Neutrophil (primary cell): ENCODE measurements around the gene SPIN4.

Experiments
- H3K27ac ChIP-seq: fragments of 200-600 bp; sonication (generic); 2 replicates; pipeline ENCODE4 v1.5.1; 2016; ENCODE audit warnings: mild to moderate bottlenecking, moderate library complexity
- H3K27me3 ChIP-seq: fragments of 200-600 bp; sonication (generic); 2 replicates; pipeline ENCODE4 v1.6.0; 2016; ENCODE audit warnings: mild to moderate bottlenecking
- H3K36me3 ChIP-seq: fragments of 200-600 bp; sonication (generic); 2 replicates; pipeline ENCODE4 v1.5.1; 2017
- H3K4me1 ChIP-seq, 2 experiments: fragments of 200-600 bp in 1 of 2; sonication (generic) in 1 of 2; 1 replicate in 1 of 2; 2 replicates in 1 of 2; pipeline versions ENCODE4 v1.5.1 to v1.6.1; 2013 to 2016; ENCODE audit warnings: low read depth in 1 of 2, low read length in 1 of 2, mild to moderate bottlenecking in 1 of 2, moderate library complexity in 1 of 2; ENCODE audit not compliant: control insufficient read depth in 1 of 2, insufficient read depth in 1 of 2
- H3K4me3 ChIP-seq, 2 experiments: fragments of 200-600 bp in 1 of 2; sonication (generic) in 1 of 2; 1 replicate in 1 of 2; 2 replicates in 1 of 2; pipeline ENCODE4 v1.5.1; 2013 to 2016; ENCODE audit warnings: low read depth in 1 of 2, low read length in 1 of 2, mild to moderate bottlenecking in 1 of 2, moderate library complexity in 1 of 2
- H3K9me3 ChIP-seq: fragments of 200-600 bp; sonication (generic); 2 replicates; pipeline ENCODE4 v1.5.1; 2016
- TF ChIP-seq, protein P1 (sequence below): fragments of 200-600 bp; sonication (generic); IDR thresholded peaks from 2 replicates; pipeline ENCODE4 v1.5.1; 2016; ENCODE audit warnings: antibody characterized with exemption

Gene SPIN4

DNA sequence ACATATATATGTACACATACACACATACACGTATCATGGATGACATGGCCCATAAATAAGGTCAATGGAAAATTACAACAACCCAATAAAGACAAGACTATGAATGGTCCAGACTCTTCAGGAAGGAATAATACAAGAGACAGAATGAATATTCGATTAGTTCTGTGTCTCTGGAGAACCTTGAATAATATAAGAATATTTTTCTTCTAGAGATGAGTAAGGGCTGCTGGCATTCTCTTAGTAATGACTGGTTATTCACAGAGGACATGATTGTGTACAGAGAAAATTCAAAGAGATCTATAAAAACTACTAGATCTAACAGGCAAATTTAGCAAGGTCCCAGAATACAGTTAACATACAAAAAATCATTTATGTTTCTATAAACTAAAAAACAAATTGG, 23.3 kb downstream of the SPIN4 start:
- Histone ChIP-seq H3K36me3 (no peaks in the 10 kb centered on the region), H3K27ac (no peak overlapping the region), H3K4me1 (no peaks in the 10 kb centered on the region), H3K9me3 (no peaks in the 10 kb centered on the region), H3K4me3 (no peak overlapping the region), H3K27me3 (no peaks in the 10 kb centered on the region)
- TF ChIP-seq, protein P1, sequence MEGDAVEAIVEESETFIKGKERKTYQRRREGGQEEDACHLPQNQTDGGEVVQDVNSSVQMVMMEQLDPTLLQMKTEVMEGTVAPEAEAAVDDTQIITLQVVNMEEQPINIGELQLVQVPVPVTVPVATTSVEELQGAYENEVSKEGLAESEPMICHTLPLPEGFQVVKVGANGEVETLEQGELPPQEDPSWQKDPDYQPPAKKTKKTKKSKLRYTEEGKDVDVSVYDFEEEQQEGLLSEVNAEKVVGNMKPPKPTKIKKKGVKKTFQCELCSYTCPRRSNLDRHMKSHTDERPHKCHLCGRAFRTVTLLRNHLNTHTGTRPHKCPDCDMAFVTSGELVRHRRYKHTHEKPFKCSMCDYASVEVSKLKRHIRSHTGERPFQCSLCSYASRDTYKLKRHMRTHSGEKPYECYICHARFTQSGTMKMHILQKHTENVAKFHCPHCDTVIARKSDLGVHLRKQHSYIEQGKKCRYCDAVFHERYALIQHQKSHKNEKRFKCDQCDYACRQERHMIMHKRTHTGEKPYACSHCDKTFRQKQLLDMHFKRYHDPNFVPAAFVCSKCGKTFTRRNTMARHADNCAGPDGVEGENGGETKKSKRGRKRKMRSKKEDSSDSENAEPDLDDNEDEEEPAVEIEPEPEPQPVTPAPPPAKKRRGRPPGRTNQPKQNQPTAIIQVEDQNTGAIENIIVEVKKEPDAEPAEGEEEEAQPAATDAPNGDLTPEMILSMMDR: no peak

DNA sequence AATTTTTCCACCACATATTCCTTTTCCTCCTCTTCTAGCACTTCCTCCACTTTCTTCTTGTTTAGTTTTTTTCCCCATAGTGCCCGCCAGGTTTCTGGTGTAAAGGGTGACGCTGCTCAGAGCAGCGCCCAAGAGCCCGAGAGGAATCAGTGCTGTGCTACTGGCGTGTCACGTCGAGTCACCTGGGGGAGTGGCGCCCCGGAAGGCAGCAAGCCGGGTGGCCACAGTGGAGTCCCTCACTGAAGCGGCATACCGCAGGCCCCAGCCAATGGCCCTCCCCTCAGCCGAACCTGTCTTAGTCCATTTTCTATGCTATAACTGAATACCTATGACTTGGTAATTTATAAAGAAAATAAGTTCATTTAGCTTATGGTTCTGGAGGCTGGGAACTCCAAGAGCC, 51.5 kb downstream of the SPIN4 start:
- Histone ChIP-seq H3K36me3 (no peaks in the 10 kb centered on the region), H3K9me3 (no peaks in the 10 kb centered on the region), H3K4me3 (no peak overlapping the region), H3K4me1 (no peaks in the 10 kb centered on the region), H3K27ac (no peak overlapping the region), H3K27me3 (no peaks in the 10 kb centered on the region)
- TF ChIP-seq, protein P1: no peak
